PC-9 (cell line): Measurements from ENCODE around the gene CCDC80. TPM values are rescaled to one million over a fixed set of nuclear protein-coding genes. Genes with fewer than 3 reads are reported as not detected.
"Not testable (repeated sequence)": the region's sequence is repeated elsewhere in the genome, so short reads cannot be mapped to it uniquely, and the experiment has no call there.

Experiments used
- BruUV-seq: library from RNA; stranded (reverse); fragments of 400-500 nt; replicated peaks from 2 replicates; lab custom pipeline; 2021; lab: Mats Ljungman, UMichigan
- CTCF ChIA-PET: fragments of 300-600 bp; sonication (Branson Sonifier 250); formaldehyde crosslinking; loops from one replicate; lab custom pipeline; 2022; ENCODE audit warnings: antibody characterized with exemption; lab: Charles Lee
- POLR2A ChIA-PET: fragments of 300-600 bp; sonication (Branson Sonifier 250); formaldehyde crosslinking; loops from one replicate; lab custom pipeline; 2022; ENCODE audit warnings: antibody characterized with exemption; ENCODE audit not compliant: unreplicated experiment; lab: Charles Lee
- DNase-seq, 2 experiments: peaks; one replicate each; pipeline versions ENCODE4 v3.0.0 to v3.0.0-alpha.2; 2015 to 2022; ENCODE audit warnings: mixed read lengths in 1 of 2
- H2AFZ ChIP-seq: fragments of 200-600 bp; sonication (generic); 2 replicates; pipeline ENCODE4 v1.8.1; 2017; ENCODE audit warnings: antibody characterized with exemption
- H3F3A ChIP-seq: fragments of 200-600 bp; sonication (generic); 2 replicates; pipeline ENCODE4 v1.8.1; 2017; ENCODE audit warnings: antibody characterized with exemption, mild to moderate bottlenecking, low read depth; ENCODE audit not compliant: insufficient read depth
- H3K27ac ChIP-seq: fragments of 200-600 bp; sonication (generic); 2 replicates; pipeline ENCODE4 v1.6.1; 2016; ENCODE audit warnings: mixed run types
- H3K27me3 ChIP-seq: fragments of 200-600 bp; sonication (generic); 2 replicates; pipeline ENCODE4 v1.6.1; 2016; ENCODE audit warnings: low read depth, mixed run types; ENCODE audit not compliant: insufficient read depth
- H3K36me3 ChIP-seq: fragments of 200-600 bp; sonication (generic); 2 replicates; pipeline ENCODE4 v1.6.1; 2016; ENCODE audit warnings: low read depth, mixed run types
- H3K4me1 ChIP-seq: fragments of 200-600 bp; sonication (generic); replicated peaks from 2 replicates; pipeline ENCODE4 v1.6.1; 2016; ENCODE audit warnings: mixed run types; ENCODE audit not compliant: insufficient read depth
- H3K4me2 ChIP-seq: fragments of 200-600 bp; sonication (generic); 2 replicates; pipeline ENCODE4 v1.6.1; 2017; ENCODE audit warnings: mixed run types
- H3K4me3 ChIP-seq: fragments of 200-600 bp; sonication (generic); 2 replicates; pipeline ENCODE4 v1.6.1; 2016; ENCODE audit warnings: mixed run types
- H3K79me2 ChIP-seq: fragments of 200-600 bp; sonication (generic); 2 replicates; pipeline ENCODE4 v1.6.1; 2017; ENCODE audit warnings: low read depth, mixed run types
- H3K9me2 ChIP-seq: fragments of 200-600 bp; sonication (generic); 2 replicates; pipeline ENCODE4 v1.8.1; 2017; ENCODE audit warnings: mild to moderate bottlenecking; ENCODE audit not compliant: insufficient read depth
- H3K9me3 ChIP-seq: fragments of 200-600 bp; sonication (generic); 2 replicates; pipeline ENCODE4 v1.8.1; 2016; ENCODE audit warnings: low read depth; ENCODE audit not compliant: insufficient read depth
- H4K20me1 ChIP-seq: fragments of 200-600 bp; sonication (generic); 2 replicates; pipeline ENCODE4 v1.8.1; 2017; ENCODE audit not compliant: insufficient read depth
- CTCF ChIP-seq: fragments of 200-600 bp; sonication (generic); conservative IDR thresholded peaks from 2 replicates; pipeline ENCODE4 v1.6.1; 2017; ENCODE audit warnings: mixed run types, antibody characterized with exemption, mild to moderate bottlenecking, moderate library complexity
- EZH2 ChIP-seq: fragments of 200-600 bp; sonication (generic); IDR thresholded peaks from 2 replicates; pipeline ENCODE4 v1.8.0; 2017; ENCODE audit warnings: antibody characterized with exemption, low read depth
- intact Hi-C: fragments of 100-400 bp; cut with micrococcal nuclease; formaldehyde crosslinking; loops from one replicate; pipeline ENCODE4 v1.10.0; 2022; ENCODE audit not compliant: unreplicated experiment
- total RNA-seq: library from RNA; stranded (reverse); gene quantifications from 2 replicates; pipeline ENCODE4 v1.2.3, GENCODE V29; 2021

The CCDC80 gene
- total RNA-seq, 1 experiment from 2014 or later, result 162 TPM

GRCh38 chr3:112667599-112667998 is 26.7 kb upstream of the CCDC80 start:
- ChIA-PET POLR2A (no interaction called here), CTCF (no interaction called here)
- BruUV-seq, result no TSS peak
- H3K4me1 ChIP-seq, result peaks cover 30% of the 10 kb centered on the region
- no peaks in the 10 kb centered on the region for H3K79me2 ChIP-seq
- H3K4me3 ChIP-seq, result no peak overlapping the region
- no peaks in the 10 kb centered on the region for H3K36me3 ChIP-seq
- H3F3A ChIP-seq, result peaks cover 28% of the 10 kb centered on the region
- no peak overlapping the region for H3K4me2 ChIP-seq
- intact Hi-C loops, result no loop called here
- H4K20me1 ChIP-seq, result no peaks in the 10 kb centered on the region
- H3K9me3 ChIP-seq, result no peaks in the 10 kb centered on the region
- no peak for DNase-seq
- no peak overlapping the region for H2AFZ ChIP-seq
- TF ChIP-seq EZH2 (no peak), CTCF (no peak)
- H3K27me3 ChIP-seq, result no peaks in the 10 kb centered on the region
- no peaks in the 10 kb centered on the region; the same call in 1 of the 2 replicates for H3K9me2 ChIP-seq
- H3K27ac ChIP-seq, result no peak overlapping the region

- POLR2A ChIA-PET, H3K4me1 ChIP-seq, H3K27me3 ChIP-seq, H3K4me3 ChIP-seq, intact Hi-C loops, BruUV-seq, H3K9me2 ChIP-seq, H3F3A ChIP-seq, H2AFZ ChIP-seq, DNase-seq, H3K4me2 ChIP-seq, H3K9me3 ChIP-seq, H3K36me3 ChIP-seq, H3K27ac ChIP-seq, H3K79me2 ChIP-seq, CTCF ChIA-PET, H4K20me1 ChIP-seq: not testable (repeated sequence)
Observed at GRCh38 chr3:112665009-112665408, 24.1 kb upstream of the CCDC80 start.

- ChIA-PET POLR2A (no interaction called here), CTCF (interaction anchor here (0.5 to 0.6 kb wide), 2 partner anchors 83 to 117 kb away, joined by 6 to 7 read pairs; no protein-coding TSS in a partner anchor)
- Histone ChIP-seq H4K20me1 (no peaks in the 10 kb centered on the region), H3K4me2 (no peak overlapping the region), H3K79me2 (no peaks in the 10 kb centered on the region), H3K9me3 (peaks cover 12% of the 10 kb centered on the region), H3K4me3 (no peak overlapping the region), H3K4me1 (peaks cover 46% of the 10 kb centered on the region), H2AFZ (no peak overlapping the region), H3K27me3 (no peaks in the 10 kb centered on the region), H3K36me3 (no peaks in the 10 kb centered on the region), H3K27ac (no peak overlapping the region; the same call in 1 of the 2 replicates), H3K9me2 (no peaks in the 10 kb centered on the region), H3F3A (peaks cover 39% of the 10 kb centered on the region)
- TF ChIP-seq CTCF (no peak), EZH2 (no peak)
- no TSS peak for BruUV-seq
- intact Hi-C loops, result no loop called here
- DNase-seq, result no peak
Observed at GRCh38 chr3:112656043-112656442, 15.1 kb upstream of the CCDC80 start.

GRCh38 chr3:112654979-112655378 is 14.0 kb upstream of the CCDC80 start:
- no peak overlapping the region for H3K4me3 ChIP-seq
- no peaks in the 10 kb centered on the region for H4K20me1 ChIP-seq
- no peak overlapping the region for H2AFZ ChIP-seq
- no peaks in the 10 kb centered on the region for H3K36me3 ChIP-seq
- H3K4me1 ChIP-seq, result peaks cover 48% of the 10 kb centered on the region
- no peaks in the 10 kb centered on the region for H3K9me2 ChIP-seq
- no peak for DNase-seq
- H3K27me3 ChIP-seq, result no peaks in the 10 kb centered on the region
- H3K4me2 ChIP-seq, result peak overlapping the region; percentile 62
- peak overlapping the region; percentile 92 for H3K27ac ChIP-seq
- no peaks in the 10 kb centered on the region for H3K79me2 ChIP-seq
- POLR2A ChIA-PET, result interaction anchor here (0.7 to 1.1 kb wide), 4 partner anchors 13 to 147 kb away, joined by 5 to 12 read pairs (median 8); no protein-coding TSS in a partner anchor
- peaks cover 39% of the 10 kb centered on the region for H3F3A ChIP-seq
- intact Hi-C loops, result no loop called here
- TF ChIP-seq CTCF (peak; percentile 43; the same call in 1 of the 2 replicates), EZH2 (no peak)
- peaks cover 12% of the 10 kb centered on the region for H3K9me3 ChIP-seq
- CTCF ChIA-PET, result interaction anchor here (1.0 to 1.8 kb wide), 2 partner anchors 13 to 80 kb away, joined by 3 to 9 read pairs; no protein-coding TSS in a partner anchor
- no TSS peak for BruUV-seq
